ENCODE measurements around the gene TTLL9.

DNA sequence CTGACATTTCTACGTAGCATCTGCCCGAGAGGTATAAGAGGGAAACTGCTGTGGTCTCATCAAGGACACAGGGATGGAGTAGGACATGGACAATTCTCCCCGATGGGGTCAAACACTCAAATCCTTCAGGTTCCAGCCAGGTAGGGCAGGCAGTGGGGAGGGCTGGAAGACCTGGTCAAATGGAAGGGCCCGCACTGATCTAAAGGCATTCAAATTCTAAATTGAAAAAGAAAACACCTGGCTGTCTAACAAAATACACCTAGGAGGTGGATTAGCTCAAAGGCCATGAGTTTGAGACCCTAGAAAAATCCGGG is 8.3 kb upstream of the TTLL9 start:
- TF ChIP-seq CTCF (IDR thresholded peaks at IDR 0.05) (no peak), POLR2AphosphoS5 (IDR thresholded peaks at IDR 0.05; ENCODE audit: low read depth, low read length) (no peak), SIN3A (IDR thresholded peaks at IDR 0.05; ENCODE audit: borderline replicate concordance, insufficient read depth, low read depth, low read length) (no peak), REST (IDR thresholded peaks at IDR 0.05; ENCODE audit: insufficient read depth in 1 of 2, low read depth in 2 of 2, low read length in 1 of 2) (no peak)

Measured in Panc1 (cell line).